Activated T-helper 9 cell treated with anti-CD3 and anti-CD28 coated beads, Interleukin-2, amount 50 U/mL, for 16 hours (primary cell): ENCODE results near the gene EIF3C.
"Not testable (repeated sequence)": the region's sequence is repeated elsewhere in the genome, so short reads cannot be mapped to it uniquely, and the experiment has no call there.

Experiments used
- DNase-seq: peaks from one replicate; pipeline ENCODE4 v3.0.0-alpha.2; 2020; ENCODE audit warnings: low read depth

The EIF3C gene

DNA sequence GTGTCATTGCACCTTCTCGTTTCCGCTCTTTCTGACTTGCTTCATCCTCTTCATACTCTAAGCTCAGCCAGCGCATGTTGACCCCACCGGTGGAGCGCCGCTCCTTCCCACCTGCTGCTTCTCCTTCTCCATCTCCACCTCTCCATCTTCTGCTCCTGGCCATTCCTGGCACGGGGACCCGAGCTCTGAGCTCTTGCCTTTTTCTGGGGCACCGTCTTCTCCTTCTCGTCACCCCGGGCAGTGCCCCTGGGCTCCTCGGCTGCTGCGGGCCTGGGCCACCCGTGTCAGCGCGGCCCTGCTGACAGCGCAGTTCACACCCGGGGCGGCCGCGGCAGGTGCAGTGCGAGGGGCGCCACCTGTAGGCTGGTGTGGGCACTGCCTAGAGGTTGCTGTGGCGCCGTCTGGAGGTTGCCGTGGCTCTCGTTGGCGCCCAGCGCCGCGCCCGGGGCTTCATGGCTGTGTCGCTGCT, 38.8 kb downstream of the EIF3C start:
- DNase-seq: not testable (repeated sequence)

DNA sequence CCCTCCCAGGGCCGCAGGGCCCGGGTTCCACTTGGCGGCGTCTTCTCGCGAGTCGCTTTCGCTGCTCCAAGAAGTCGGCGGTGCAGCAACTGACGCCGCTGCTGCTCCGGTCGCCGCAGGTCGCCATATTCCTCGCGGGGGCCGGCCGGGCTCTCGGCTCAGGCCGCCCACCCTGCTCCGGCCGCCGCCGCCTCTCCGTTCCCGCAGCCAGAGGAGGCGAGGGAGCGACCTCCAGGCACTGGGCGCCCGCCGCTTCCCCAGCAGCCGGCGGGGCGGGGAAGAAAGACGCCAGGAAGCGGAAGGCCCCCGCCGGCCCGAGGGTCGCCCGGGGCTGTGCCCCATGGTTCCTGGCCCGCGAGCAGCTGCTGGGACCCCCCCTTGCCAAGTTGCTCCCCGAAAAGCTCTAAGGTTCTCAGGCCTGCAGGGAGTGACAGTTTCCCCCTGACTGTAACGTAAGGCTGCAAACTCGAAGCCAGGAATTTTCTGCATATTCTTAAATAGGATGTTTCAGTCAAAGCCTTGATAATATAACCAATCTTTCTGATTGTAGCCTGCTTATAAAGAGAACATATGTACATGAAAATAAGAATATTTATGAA, 39.3 kb downstream of the EIF3C start:
- not testable (repeated sequence) for DNase-seq

DNA sequence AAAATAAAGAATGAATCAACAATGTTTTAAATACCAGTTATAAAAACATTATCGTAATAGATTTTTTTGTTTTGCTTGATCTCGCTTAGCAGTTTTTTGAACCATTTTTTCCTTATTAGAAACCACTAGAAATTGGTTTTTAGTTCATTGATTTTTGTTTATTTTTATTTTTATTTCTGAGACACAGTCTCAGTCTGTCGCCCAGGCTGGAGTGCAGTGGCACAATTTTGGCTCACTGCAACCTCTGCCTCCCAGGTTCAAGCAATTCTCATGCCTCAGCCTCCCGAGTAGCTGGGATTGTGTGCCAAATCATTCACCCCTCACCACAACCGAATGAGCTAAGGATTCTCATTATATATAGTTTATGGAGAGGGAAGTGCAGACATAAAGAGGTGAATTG, 40.2 kb downstream of the EIF3C start, which contains the start of gene NPIPB9:
NPIPB9 (plus strand) TSS at position 301 of the 400 bp plus-strand sequence.
- DNase-seq: not testable (repeated sequence)

DNA sequence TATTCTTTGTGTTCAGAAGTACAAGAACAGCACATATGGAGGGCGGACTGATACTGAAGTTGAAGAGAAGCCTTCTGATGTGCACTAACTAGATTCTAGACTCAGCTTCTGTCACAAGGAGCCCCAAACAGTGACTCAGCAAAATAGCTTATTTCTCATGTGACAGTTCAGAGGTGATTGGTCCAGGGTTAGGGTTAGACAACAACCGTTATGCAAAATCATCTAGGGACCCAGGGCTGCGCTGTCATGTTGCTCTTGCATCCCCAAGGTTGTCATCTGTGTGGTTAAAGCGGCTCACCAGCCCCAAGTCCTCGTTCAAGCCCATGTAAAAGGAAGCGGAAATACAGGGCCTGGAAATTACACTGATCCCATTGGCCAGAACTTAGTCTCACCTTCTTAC, 70.4 kb downstream of the EIF3C start:
- not testable (repeated sequence) for DNase-seq

DNA sequence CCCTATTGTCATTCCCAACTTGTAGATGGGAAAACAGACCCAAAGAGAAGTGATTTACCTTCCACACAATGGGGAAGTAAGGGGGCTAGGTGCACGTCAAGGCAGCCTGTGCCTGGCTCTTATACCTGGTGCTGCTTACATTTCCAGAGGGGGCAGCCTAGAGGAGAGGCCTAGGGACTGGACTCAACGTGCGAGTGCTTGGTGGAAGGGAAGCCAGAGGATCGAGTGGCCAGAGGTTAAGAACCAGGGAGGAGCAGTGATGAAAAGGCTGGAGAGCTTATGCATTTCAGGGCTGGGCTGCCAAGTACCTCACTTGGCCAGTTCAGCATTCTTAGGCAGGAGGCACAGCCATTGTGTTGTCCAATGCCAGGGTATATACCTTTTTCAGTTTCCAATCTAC, 71.1 kb downstream of the EIF3C start:
- DNase-seq: not testable (repeated sequence)
